HG02610 (cell line): Measurements from ENCODE around the gene TEX264.
"Not testable (repeated sequence)": the region's sequence is repeated elsewhere in the genome, so short reads cannot be mapped to it uniquely, and the experiment has no call there.

ENCODE experiments used
- ATAC-seq: cut with Tn5 transposase; IDR thresholded peaks from one replicate; pipeline ENCODE4 v1.9.1; 2021; ENCODE audit warnings: mild to moderate bottlenecking, moderate library complexity; ENCODE audit not compliant: unreplicated experiment

The TEX264 gene

GRCh38 chr3:51712963-51713362 is 41.9 kb downstream of the TEX264 start:
- no peak for ATAC-seq

- no peak for ATAC-seq
Observed at GRCh38 chr3:51715231-51715976, 44.4 kb downstream of the TEX264 start.

GRCh38 chr3:51715977-51716294 is 44.9 kb downstream of the TEX264 start:
- ATAC-seq, result no peak

- ATAC-seq, result no peak
Observed at GRCh38 chr3:51716805-51717204, 45.8 kb downstream of the TEX264 start.

GRCh38 chr3:51717446-51717845 is 46.4 kb downstream of the TEX264 start:
- ATAC-seq, result no peak

- ATAC-seq, result no peak
Observed at GRCh38 chr3:51717947-51718346, 46.9 kb downstream of the TEX264 start.

- no peak for ATAC-seq
Observed at GRCh38 chr3:51718547-51719409, 47.7 kb downstream of the TEX264 start.

GRCh38 chr3:51719410-51720025 is 48.5 kb downstream of the TEX264 start:
- ATAC-seq, result no peak

GRCh38 chr3:51720292-51721061 is 49.4 kb downstream of the TEX264 start:
- ATAC-seq, result no peak

GRCh38 chr3:51721062-51721745 is 50.2 kb downstream of the TEX264 start:
- no peak for ATAC-seq

- no peak for ATAC-seq
Observed at GRCh38 chr3:51722362-51722761, 51.3 kb downstream of the TEX264 start.

- no peak for ATAC-seq
Observed at GRCh38 chr3:51727500-51727899, 56.4 kb downstream of the TEX264 start.

GRCh38 chr3:51729042-51729633 is 58.1 kb downstream of the TEX264 start:
- no peak for ATAC-seq

- ATAC-seq, result no peak
Observed at GRCh38 chr3:51733859-51734571, 63.0 kb downstream of the TEX264 start.

- no peak for ATAC-seq
Observed at GRCh38 chr3:51734572-51734907, 63.5 kb downstream of the TEX264 start.

GRCh38 chr3:51735039-51735438 is 64.0 kb downstream of the TEX264 start:
- ATAC-seq, result no peak

- ATAC-seq, result no peak
Observed at GRCh38 chr3:51735950-51736349, 64.9 kb downstream of the TEX264 start.

- ATAC-seq, result no peak
Observed at GRCh38 chr3:51739110-51739509, 68.1 kb downstream of the TEX264 start.

GRCh38 chr3:51742320-51742719 is 71.3 kb downstream of the TEX264 start:
- not testable (repeated sequence) for ATAC-seq

GRCh38 chr3:51742978-51743377 is 71.9 kb downstream of the TEX264 start:
- ATAC-seq, result not testable (repeated sequence)
